Smooth muscle cell (in vitro differentiated cells): ENCODE measurements around the gene DHRS1. TPM values are rescaled to one million over a fixed set of nuclear protein-coding genes. Genes with fewer than 3 reads are reported as not detected.

Experiments
- DNase-seq: peaks from one replicate; lab custom pipeline; 2025; ENCODE audit not compliant: unreplicated experiment; lab: John Stamatoyannopoulos, UW
- H2AFZ ChIP-seq: fragments of 200-600 bp; sonication (generic); 2 replicates; pipeline ENCODE4 v1.6.0; 2016; ENCODE audit warnings: antibody characterized with exemption, low read depth, mild to moderate bottlenecking
- H3F3A ChIP-seq: fragments of 200-600 bp; sonication (generic); 2 replicates; pipeline ENCODE4 v1.6.0; 2017; ENCODE audit warnings: antibody characterized with exemption, low read depth
- H3K27ac ChIP-seq: fragments of 200-600 bp; sonication (generic); 2 replicates; pipeline ENCODE4 v1.5.1; 2016; ENCODE audit warnings: low read depth, mild to moderate bottlenecking
- H3K27me3 ChIP-seq: fragments of 200-600 bp; sonication (generic); 2 replicates; pipeline ENCODE4 v1.6.1; 2016; ENCODE audit warnings: low read depth, mild to moderate bottlenecking
- H3K36me3 ChIP-seq: fragments of 200-600 bp; sonication (generic); 2 replicates; pipeline ENCODE4 v1.5.1; 2016; ENCODE audit warnings: low read depth
- H3K4me1 ChIP-seq: fragments of 200-600 bp; sonication (generic); 2 replicates; pipeline ENCODE4 v1.5.1; 2016; ENCODE audit warnings: low read depth
- H3K4me2 ChIP-seq: fragments of 200-600 bp; sonication (generic); 2 replicates; pipeline ENCODE4 v1.6.0; 2016; ENCODE audit warnings: mild to moderate bottlenecking
- H3K4me3 ChIP-seq: fragments of 200-600 bp; sonication (generic); 2 replicates; pipeline ENCODE4 v1.5.1; 2016; ENCODE audit warnings: mild to moderate bottlenecking
- H3K79me2 ChIP-seq: fragments of 200-600 bp; sonication (generic); 2 replicates; pipeline ENCODE4 v1.6.0; 2016; ENCODE audit warnings: low read depth, mild to moderate bottlenecking
- H3K9ac ChIP-seq: fragments of 200-600 bp; sonication (generic); 2 replicates; pipeline ENCODE4 v1.6.0; 2016; ENCODE audit warnings: low read depth
- H3K9me3 ChIP-seq: fragments of 200-600 bp; sonication (generic); replicated peaks from 2 replicates; pipeline ENCODE4 v1.5.1; 2016; ENCODE audit warnings: low read depth
- H4K20me1 ChIP-seq: fragments of 200-600 bp; sonication (generic); 2 replicates; pipeline ENCODE4 v1.6.0; 2016; ENCODE audit warnings: low read depth
- WGBS: methylation state at CpG from one replicate; pipeline ENCODE4 v1.1.7; 2016; ENCODE audit warnings: low lambda C conversion rate; 5-methylcytosine and 5-hydroxymethylcytosine counted together
- polyA plus RNA-seq: library from polyadenylated mRNA; unstranded; fragments of >200 nt; fragmentation: Nextera tagmentation; extraction: Ambion mirVana; gene quantifications from 2 replicates; pipeline ENCODE4 v1.2.1, GENCODE V29; 2016
- total RNA-seq: library from RNA; depleted of rRNA; stranded (reverse); fragments of >200 nt; gene quantifications from 2 replicates; pipeline ENCODE4 v1.2.3, GENCODE V29; 2014
- TF ChIP-seq, protein P1 (sequence below): fragments of 200-600 bp; sonication (generic); IDR thresholded peaks from 2 replicates; pipeline ENCODE4 v1.5.1; 2017; ENCODE audit warnings: borderline replicate concordance, mild to moderate bottlenecking, antibody characterized with exemption; ENCODE audit not compliant: insufficient read depth, poor library complexity, severe bottlenecking

Gene DHRS1
- total and polyA plus RNA-seq, 2 experiments from 2014 or later = 22.5 to 25.2 TPM

DNA sequence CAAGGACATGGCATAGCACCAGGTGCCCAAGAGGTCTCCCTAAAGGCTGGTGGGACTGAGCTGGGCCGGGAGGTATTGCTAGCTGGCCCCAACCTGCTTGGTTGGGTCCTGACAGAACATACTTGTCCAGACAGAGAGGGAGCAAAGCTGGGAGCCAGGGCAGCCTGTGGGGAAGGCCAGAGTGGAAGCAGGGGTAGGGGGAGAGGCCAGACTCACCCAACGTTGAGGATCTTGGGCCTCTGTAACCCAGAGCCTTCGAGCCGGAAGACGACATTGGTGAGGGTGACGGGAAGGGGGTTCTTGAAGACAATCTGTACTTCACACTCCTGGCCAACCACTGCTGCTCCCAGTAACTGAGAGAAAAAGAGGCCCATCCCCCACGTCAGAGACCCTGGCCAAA is 45.6 kb downstream of the DHRS1 start:
- no peaks in the 10 kb centered on the region for H4K20me1 ChIP-seq
- H3F3A ChIP-seq = no peaks in the 10 kb centered on the region
- WGBS = 90% methylated on average over 7 of the region's 7 CpGs
- no peaks in the 10 kb centered on the region for H3K79me2 ChIP-seq
- H3K9me3 ChIP-seq = no peaks in the 10 kb centered on the region
- no peak for DNase-seq
- no peak overlapping the region for H3K4me2 ChIP-seq
- TF ChIP-seq, protein P1, sequence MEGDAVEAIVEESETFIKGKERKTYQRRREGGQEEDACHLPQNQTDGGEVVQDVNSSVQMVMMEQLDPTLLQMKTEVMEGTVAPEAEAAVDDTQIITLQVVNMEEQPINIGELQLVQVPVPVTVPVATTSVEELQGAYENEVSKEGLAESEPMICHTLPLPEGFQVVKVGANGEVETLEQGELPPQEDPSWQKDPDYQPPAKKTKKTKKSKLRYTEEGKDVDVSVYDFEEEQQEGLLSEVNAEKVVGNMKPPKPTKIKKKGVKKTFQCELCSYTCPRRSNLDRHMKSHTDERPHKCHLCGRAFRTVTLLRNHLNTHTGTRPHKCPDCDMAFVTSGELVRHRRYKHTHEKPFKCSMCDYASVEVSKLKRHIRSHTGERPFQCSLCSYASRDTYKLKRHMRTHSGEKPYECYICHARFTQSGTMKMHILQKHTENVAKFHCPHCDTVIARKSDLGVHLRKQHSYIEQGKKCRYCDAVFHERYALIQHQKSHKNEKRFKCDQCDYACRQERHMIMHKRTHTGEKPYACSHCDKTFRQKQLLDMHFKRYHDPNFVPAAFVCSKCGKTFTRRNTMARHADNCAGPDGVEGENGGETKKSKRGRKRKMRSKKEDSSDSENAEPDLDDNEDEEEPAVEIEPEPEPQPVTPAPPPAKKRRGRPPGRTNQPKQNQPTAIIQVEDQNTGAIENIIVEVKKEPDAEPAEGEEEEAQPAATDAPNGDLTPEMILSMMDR = no peak
- H3K27ac ChIP-seq = no peak overlapping the region
- peaks cover 4% of the 10 kb centered on the region for H3K4me1 ChIP-seq
- H3K36me3 ChIP-seq = no peaks in the 10 kb centered on the region
- H3K9ac ChIP-seq = no peak overlapping the region
- no peaks in the 10 kb centered on the region for H3K27me3 ChIP-seq
- no peak overlapping the region for H3K4me3 ChIP-seq
- no peak overlapping the region for H2AFZ ChIP-seq

DNA sequence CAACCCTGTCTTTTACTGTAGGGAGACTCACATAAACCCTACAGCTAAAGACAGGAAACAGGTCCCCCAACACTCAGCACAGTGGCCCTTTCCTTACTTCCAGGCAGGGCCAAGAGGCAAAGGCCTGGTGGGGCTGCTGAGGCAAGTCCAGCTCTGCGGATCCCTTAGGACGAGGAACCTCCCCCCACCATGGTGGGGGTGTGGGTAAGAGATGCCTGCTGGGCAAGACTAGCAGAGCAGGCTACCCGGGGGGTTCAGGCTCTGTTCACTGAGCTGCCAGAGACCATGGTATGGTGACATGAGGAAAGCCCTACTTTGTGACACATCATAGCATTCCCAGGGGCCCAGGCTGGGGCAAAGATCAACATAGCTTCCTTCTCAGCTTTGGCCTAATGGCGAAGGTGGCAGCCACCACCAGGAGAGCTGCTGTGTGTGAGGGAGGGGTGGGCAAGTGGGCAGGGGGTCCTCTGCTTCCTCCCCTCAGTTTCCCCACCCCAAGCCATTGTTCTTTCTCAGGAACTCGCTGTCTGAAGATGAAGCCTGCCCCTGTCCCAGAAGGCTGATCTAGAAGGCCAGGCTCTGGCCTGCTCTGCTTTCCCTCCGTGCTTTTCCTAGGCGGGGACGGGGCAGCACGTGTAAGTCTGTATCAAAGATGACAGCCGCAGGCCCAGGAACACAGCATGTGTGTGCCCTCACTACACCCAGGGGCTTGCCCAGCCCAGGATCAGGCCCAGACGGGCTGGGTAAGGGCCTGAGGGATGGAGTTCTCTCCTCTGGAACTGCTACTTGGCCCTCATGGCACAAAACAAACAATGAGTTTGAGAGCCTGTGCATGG is 47.1 kb downstream of the DHRS1 start:
- no peak for DNase-seq
- 87% methylated on average over 11 of the region's 11 CpGs for WGBS
- TF ChIP-seq, protein P1 = no peak
- H3F3A ChIP-seq = no peaks in the 10 kb centered on the region
- no peaks in the 10 kb centered on the region for H3K36me3 ChIP-seq
- H3K79me2 ChIP-seq = no peaks in the 10 kb centered on the region
- H3K4me1 ChIP-seq = peaks cover 4% of the 10 kb centered on the region
- peak overlapping the region; percentile 90 for H3K27ac ChIP-seq
- H3K9ac ChIP-seq = peak overlapping the region; percentile 67
- H3K9me3 ChIP-seq = no peaks in the 10 kb centered on the region
- H4K20me1 ChIP-seq = no peaks in the 10 kb centered on the region
- H3K4me2 ChIP-seq = peak overlapping the region; percentile 32
- H3K4me3 ChIP-seq = no peak overlapping the region
- H3K27me3 ChIP-seq = no peaks in the 10 kb centered on the region
- H2AFZ ChIP-seq = no peak overlapping the region

DNA sequence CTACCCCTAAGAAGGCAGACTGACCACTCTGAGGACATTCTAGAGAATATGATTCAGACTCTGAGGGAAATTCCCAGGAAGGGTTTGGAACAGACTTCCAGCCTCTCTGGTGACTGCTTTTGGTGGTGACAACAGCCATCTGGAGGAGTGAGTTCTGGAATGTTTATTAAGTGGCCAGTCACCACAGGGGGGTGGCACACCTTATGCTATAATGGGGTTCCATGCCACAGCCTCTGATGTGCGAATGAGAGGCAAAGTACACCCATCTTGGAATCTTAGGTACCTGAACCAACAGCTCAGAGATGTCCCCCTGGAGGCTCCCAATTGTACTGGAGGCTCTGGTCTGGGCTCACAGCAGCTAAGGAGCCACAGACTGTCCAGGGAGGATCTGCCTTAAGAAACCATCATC is 47.7 kb downstream of the DHRS1 start:
- H3K4me2 ChIP-seq = peak overlapping the region; percentile 32
- 59% methylated on average over 1 of the region's 1 CpG for WGBS
- no peak for DNase-seq

More for the DNA sequence above, 47.7 kb downstream of the DHRS1 start:
- H3F3A ChIP-seq = no peaks in the 10 kb centered on the region
- no peaks in the 10 kb centered on the region for H3K27me3 ChIP-seq
- H3K4me1 ChIP-seq = peaks cover 4% of the 10 kb centered on the region
- H3K79me2 ChIP-seq = no peaks in the 10 kb centered on the region
- H4K20me1 ChIP-seq = no peaks in the 10 kb centered on the region
- peak overlapping the region; percentile 67 for H3K9ac ChIP-seq
- no peaks in the 10 kb centered on the region for H3K36me3 ChIP-seq
- TF ChIP-seq, protein P1 = peak; percentile 11
- H2AFZ ChIP-seq = no peak overlapping the region
- H3K27ac ChIP-seq = peak overlapping the region; percentile 90
- H3K9me3 ChIP-seq = no peaks in the 10 kb centered on the region
- H3K4me3 ChIP-seq = no peak overlapping the region
